ENCODE measurements around the gene OPN5.
A peak's percentile ranks its signal among the peaks of the same experiment; 100 is the strongest.

Gene OPN5

GRCh38 chr6:47785182-47785581 lies 3.4 kb downstream of the OPN5 start:
- Histone ChIP-seq H3F3A (ENCODE audit: insufficient read depth) (no peaks in the 10 kb centered on the region), H3K9me3 (ENCODE audit: insufficient read depth, low read length) (no peaks in the 10 kb centered on the region), H3K4me3 (ENCODE audit: insufficient read depth, low read length, poor library complexity, severe bottlenecking) (no peak overlapping the region), H3K9ac (ENCODE audit: low read length) (no peak overlapping the region), H3K27ac (ENCODE audit: low read depth, low read length) (no peak overlapping the region), H3K36me3 (ENCODE audit: low read length) (no peaks in the 10 kb centered on the region), H2AFZ (ENCODE audit: low read depth, low read length, severe bottlenecking) (no peak overlapping the region), H3K4me2 (ENCODE audit: low read depth, low read length, poor library complexity, severe bottlenecking) (no peak overlapping the region), H3K27me3 (ENCODE audit: low read length) (no peaks in the 10 kb centered on the region), H3K9me2 (replicated peaks; ENCODE audit: insufficient read depth, low read length) (no peaks in the 10 kb centered on the region), H4K20me1 (ENCODE audit: low read depth, low read length) (no peaks in the 10 kb centered on the region), H3K79me2 (ENCODE audit: insufficient read depth, low read length) (no peaks in the 10 kb centered on the region)
- TF ChIP-seq CTCF (IDR thresholded peaks at IDR 0.05; ENCODE audit: insufficient read depth, low read length, poor library complexity, severe bottlenecking) (no peak), EZH2phosphoT487 (conservative IDR thresholded peaks at IDR 0.05; ENCODE audit: low read length) (no peak)

- Histone ChIP-seq H3K4me3 (ENCODE audit: insufficient read depth, low read length, poor library complexity, severe bottlenecking) (no peak overlapping the region), H3K27me3 (ENCODE audit: low read length) (no peaks in the 10 kb centered on the region), H3K9me2 (replicated peaks; ENCODE audit: insufficient read depth, low read length) (no peaks in the 10 kb centered on the region), H3K79me2 (ENCODE audit: insufficient read depth, low read length) (no peaks in the 10 kb centered on the region), H3K27ac (ENCODE audit: low read depth, low read length) (no peak overlapping the region), H4K20me1 (ENCODE audit: low read depth, low read length) (no peaks in the 10 kb centered on the region), H3K9ac (ENCODE audit: low read length) (no peak overlapping the region), H3K36me3 (ENCODE audit: low read length) (no peaks in the 10 kb centered on the region), H3K9me3 (ENCODE audit: insufficient read depth, low read length) (no peaks in the 10 kb centered on the region), H3F3A (ENCODE audit: insufficient read depth) (no peaks in the 10 kb centered on the region), H2AFZ (ENCODE audit: low read depth, low read length, severe bottlenecking) (no peak overlapping the region), H3K4me2 (ENCODE audit: low read depth, low read length, poor library complexity, severe bottlenecking) (no peak overlapping the region)
- TF ChIP-seq CTCF (IDR thresholded peaks at IDR 0.05; ENCODE audit: insufficient read depth, low read length, poor library complexity, severe bottlenecking) (peak; percentile 98), EZH2phosphoT487 (conservative IDR thresholded peaks at IDR 0.05; ENCODE audit: low read length) (no peak)
Measured at GRCh38 chr6:47787620-47788497, 6.0 kb downstream of the OPN5 start.

- H3F3A ChIP-seq (ENCODE audit: insufficient read depth), result no peaks in the 10 kb centered on the region
- H4K20me1 ChIP-seq (ENCODE audit: low read depth, low read length), result no peaks in the 10 kb centered on the region
- no peaks in the 10 kb centered on the region for H3K9me2 ChIP-seq (replicated peaks; ENCODE audit: insufficient read depth, low read length)
- H2AFZ ChIP-seq (ENCODE audit: low read depth, low read length, severe bottlenecking), result no peak overlapping the region
- H3K27ac ChIP-seq (ENCODE audit: low read depth, low read length), result no peak overlapping the region
- H3K4me2 ChIP-seq (ENCODE audit: low read depth, low read length, poor library complexity, severe bottlenecking), result no peak overlapping the region
- no peak overlapping the region for H3K9ac ChIP-seq (ENCODE audit: low read length)
- no peak overlapping the region for H3K4me3 ChIP-seq (ENCODE audit: insufficient read depth, low read length, poor library complexity, severe bottlenecking)
- H3K36me3 ChIP-seq (ENCODE audit: low read length), result no peaks in the 10 kb centered on the region
- no peaks in the 10 kb centered on the region for H3K79me2 ChIP-seq (ENCODE audit: insufficient read depth, low read length)
- no peak for TF ChIP-seq CTCF (IDR thresholded peaks at IDR 0.05; ENCODE audit: insufficient read depth, low read length, poor library complexity, severe bottlenecking)
- TF ChIP-seq EZH2phosphoT487 (conservative IDR thresholded peaks at IDR 0.05; ENCODE audit: low read length), result no peak
- H3K9me3 ChIP-seq (ENCODE audit: insufficient read depth, low read length), result no peaks in the 10 kb centered on the region
- no peaks in the 10 kb centered on the region for H3K27me3 ChIP-seq (ENCODE audit: low read length)
Measured at GRCh38 chr6:47788498-47788884, 6.7 kb downstream of the OPN5 start.
